Left ventricle myocardium inferior (tissue), 1 donor: ENCODE results near the gene ZNF277. TPM values are rescaled to one million over a fixed set of nuclear protein-coding genes. Genes with fewer than 3 reads are reported as not detected.

Source experiments
- DNase-seq: peaks from one replicate; pipeline ENCODE4 v3.0.0-alpha.2; 2020
- H3K27ac ChIP-seq: fragments of 200-600 bp; replicated peaks from 2 replicates; pipeline ENCODE4 v1.8.0; 2021
- H3K27me3 ChIP-seq: fragments of 200-600 bp; 2 replicates; pipeline ENCODE4 v1.8.0; 2021; ENCODE audit warnings: low read depth
- H3K36me3 ChIP-seq: fragments of 200-600 bp; 2 replicates; pipeline ENCODE4 v1.8.0; 2021
- H3K4me1 ChIP-seq: fragments of 200-600 bp; 2 replicates; pipeline ENCODE4 v1.8.0; 2021
- H3K4me3 ChIP-seq: fragments of 200-600 bp; 2 replicates; pipeline ENCODE4 v1.8.0; 2021; ENCODE audit warnings: mild to moderate bottlenecking, moderate library complexity
- H3K9me3 ChIP-seq: fragments of 200-600 bp; replicated peaks from 2 replicates; pipeline ENCODE4 v1.8.0; 2021
- intact Hi-C: fragments of 100-400 bp; cut with micrococcal nuclease; formaldehyde crosslinking; loops from one replicate; pipeline ENCODE4 v1.11.0; 2022
- total RNA-seq: library from RNA; stranded (reverse); fragmentation: NEBNext Ultra II Directional; extraction: Animal tissue kit (Norgen Biotek cat#: 25700); gene quantifications from one replicate; pipeline ENCODE4 v1.2.1, GENCODE V29; 2021
- TF ChIP-seq, protein P1 (sequence below): fragments of 200-600 bp; IDR thresholded peaks from 2 replicates; pipeline ENCODE4 v1.8.0; 2021; ENCODE audit warnings: antibody characterized with exemption, mild to moderate bottlenecking, borderline replicate concordance
- donor health status: DM: no; HTN: yes; CAD: no; lungs with severe emphysema.

Gene ZNF277
- total RNA-seq, 1 donor from 2014 or later = 14.6 TPM

DNA sequence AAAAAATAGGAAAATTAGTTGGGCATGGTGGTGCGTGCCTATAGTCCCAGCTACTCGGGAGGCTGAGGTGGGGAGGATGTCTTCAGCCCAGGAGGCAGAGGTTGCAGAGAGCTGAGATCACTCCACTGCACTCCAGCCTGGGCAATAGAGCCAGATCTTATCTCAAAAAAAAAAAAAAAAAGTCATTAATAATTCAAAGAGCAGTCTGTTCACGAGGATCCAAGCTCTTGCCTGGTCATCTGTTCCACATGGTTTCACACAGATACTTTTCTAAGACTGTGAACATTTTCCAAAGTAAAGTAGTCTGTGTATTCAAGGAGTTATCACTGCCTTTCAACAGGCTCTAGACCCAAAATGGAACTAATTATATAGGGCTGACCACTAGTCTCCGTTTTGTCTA is 86.9 kb downstream of the ZNF277 start:
- Histone ChIP-seq H3K36me3 (peaks cover 26% of the 10 kb centered on the region), H3K9me3 (no peaks in the 10 kb centered on the region), H3K4me3 (no peak overlapping the region), H3K27ac (no peak overlapping the region), H3K4me1 (no peaks in the 10 kb centered on the region), H3K27me3 (no peaks in the 10 kb centered on the region)
- TF ChIP-seq, protein P1, sequence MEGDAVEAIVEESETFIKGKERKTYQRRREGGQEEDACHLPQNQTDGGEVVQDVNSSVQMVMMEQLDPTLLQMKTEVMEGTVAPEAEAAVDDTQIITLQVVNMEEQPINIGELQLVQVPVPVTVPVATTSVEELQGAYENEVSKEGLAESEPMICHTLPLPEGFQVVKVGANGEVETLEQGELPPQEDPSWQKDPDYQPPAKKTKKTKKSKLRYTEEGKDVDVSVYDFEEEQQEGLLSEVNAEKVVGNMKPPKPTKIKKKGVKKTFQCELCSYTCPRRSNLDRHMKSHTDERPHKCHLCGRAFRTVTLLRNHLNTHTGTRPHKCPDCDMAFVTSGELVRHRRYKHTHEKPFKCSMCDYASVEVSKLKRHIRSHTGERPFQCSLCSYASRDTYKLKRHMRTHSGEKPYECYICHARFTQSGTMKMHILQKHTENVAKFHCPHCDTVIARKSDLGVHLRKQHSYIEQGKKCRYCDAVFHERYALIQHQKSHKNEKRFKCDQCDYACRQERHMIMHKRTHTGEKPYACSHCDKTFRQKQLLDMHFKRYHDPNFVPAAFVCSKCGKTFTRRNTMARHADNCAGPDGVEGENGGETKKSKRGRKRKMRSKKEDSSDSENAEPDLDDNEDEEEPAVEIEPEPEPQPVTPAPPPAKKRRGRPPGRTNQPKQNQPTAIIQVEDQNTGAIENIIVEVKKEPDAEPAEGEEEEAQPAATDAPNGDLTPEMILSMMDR = no peak
- intact Hi-C loops = no loop called here
- DNase-seq = no peak

DNA sequence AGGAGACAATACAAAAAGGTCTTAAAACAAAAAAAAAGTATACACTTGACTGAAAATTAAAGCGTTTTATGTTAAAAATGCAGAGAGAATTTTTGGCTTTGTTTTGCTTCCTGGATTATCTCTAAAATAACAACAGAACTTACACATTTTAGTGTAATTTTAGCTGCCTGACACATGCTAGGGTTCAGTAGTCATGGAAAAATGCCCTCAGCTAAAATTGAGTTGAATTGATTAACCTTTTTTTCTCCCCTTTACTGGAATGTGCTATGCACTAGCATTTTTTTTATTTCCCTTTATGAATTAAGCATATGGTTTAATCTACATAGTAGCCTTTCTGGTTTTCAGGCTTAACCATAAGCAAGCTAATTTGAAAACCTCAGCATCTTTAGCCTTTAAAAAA is 89.9 kb downstream of the ZNF277 start:
- intact Hi-C loops = no loop called here
- Histone ChIP-seq H3K9me3 (no peaks in the 10 kb centered on the region), H3K36me3 (peaks cover 11% of the 10 kb centered on the region), H3K27me3 (no peaks in the 10 kb centered on the region), H3K4me1 (no peaks in the 10 kb centered on the region), H3K4me3 (no peak overlapping the region), H3K27ac (no peak overlapping the region)
- TF ChIP-seq, protein P1 = no peak
- no peak for DNase-seq

DNA sequence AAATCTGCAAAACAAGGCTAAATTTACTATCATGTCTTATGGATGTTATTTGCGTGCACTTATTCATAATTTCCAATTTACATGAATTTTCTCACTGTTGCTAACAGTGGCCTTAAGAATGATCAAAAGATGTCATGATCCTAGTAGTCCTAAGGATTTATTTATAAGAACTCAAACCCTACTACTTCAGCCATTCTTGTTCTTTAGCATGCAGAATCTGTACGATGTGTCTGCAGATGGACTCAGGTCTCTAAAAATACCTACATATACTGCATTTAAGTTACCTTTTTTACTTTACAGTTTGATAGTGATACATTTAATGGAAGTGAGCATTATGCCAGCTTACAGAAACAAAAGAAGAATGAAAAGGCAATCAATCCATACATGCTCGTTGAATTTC is 91.2 kb downstream of the ZNF277 start:
- Histone ChIP-seq H3K27me3 (no peaks in the 10 kb centered on the region), H3K4me1 (no peaks in the 10 kb centered on the region), H3K9me3 (no peaks in the 10 kb centered on the region), H3K4me3 (no peak overlapping the region), H3K36me3 (peaks cover 11% of the 10 kb centered on the region), H3K27ac (no peak overlapping the region)
- TF ChIP-seq, protein P1 = no peak
- no peak for DNase-seq
- intact Hi-C loops = no loop called here

DNA sequence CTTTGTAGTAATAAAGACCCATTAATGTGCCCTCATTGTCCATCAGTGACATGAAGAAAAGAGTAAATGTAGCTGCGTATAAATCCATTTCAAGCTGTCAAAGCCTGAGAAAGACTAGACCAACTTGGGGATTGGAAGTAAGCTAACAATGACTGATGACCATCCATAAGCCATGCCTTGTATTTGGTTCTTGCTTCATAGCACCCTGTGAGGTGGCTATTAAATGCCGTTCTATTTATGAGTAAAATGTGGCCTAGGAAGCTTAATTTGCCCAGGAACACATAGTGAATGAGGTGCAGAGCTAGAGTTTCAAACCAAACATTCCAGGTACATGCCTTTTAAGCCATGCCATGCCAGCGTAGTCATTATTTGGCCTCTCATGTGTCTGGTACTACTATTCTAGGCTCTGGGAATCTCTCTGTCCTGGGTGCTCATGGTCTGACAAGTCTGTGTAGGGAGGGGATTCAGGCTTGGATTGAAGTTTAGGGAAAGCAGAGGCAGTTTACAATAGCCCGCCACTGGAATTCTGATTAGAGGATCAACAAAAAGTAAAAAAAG is 92.1 kb downstream of the ZNF277 start:
- H3K4me1 ChIP-seq = no peaks in the 10 kb centered on the region
- no peak for DNase-seq
- H3K9me3 ChIP-seq = no peaks in the 10 kb centered on the region
- no peaks in the 10 kb centered on the region for H3K27me3 ChIP-seq
- H3K27ac ChIP-seq = no peak overlapping the region
- intact Hi-C loops = no loop called here
- TF ChIP-seq, protein P1 = no peak
- no peak overlapping the region for H3K4me3 ChIP-seq
- peaks cover 11% of the 10 kb centered on the region for H3K36me3 ChIP-seq

DNA sequence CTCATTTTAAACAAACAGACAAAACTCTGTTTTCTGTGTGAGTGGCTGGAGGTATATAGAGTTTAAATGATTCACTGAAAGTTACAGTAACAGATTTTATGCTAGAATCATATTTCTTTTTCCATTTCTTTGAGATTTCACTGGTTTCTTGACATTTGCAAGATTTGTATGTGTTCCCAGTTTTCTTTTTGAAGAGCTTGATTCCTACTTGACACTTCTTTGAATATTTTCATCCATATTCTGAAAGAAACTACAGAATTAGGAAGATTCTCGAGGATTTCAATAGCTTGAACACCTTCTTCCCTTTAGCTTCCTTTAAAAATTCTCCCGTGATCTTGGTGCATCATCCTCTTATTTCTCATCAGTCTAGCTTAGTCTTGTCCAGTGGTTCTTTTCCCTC is 93.6 kb downstream of the ZNF277 start:
- H3K36me3 ChIP-seq = peaks cover 11% of the 10 kb centered on the region
- intact Hi-C loops = no loop called here
- no peak overlapping the region for H3K27ac ChIP-seq
- no peaks in the 10 kb centered on the region for H3K9me3 ChIP-seq
- TF ChIP-seq, protein P1 = no peak
- DNase-seq = no peak
- no peak overlapping the region for H3K4me3 ChIP-seq
- H3K27me3 ChIP-seq = no peaks in the 10 kb centered on the region
- H3K4me1 ChIP-seq = no peaks in the 10 kb centered on the region
